Smooth muscle cell of the brain vasculature (primary cell): ENCODE data around the gene GPR52.

Experiments
- DNase-seq: peaks from one replicate; pipeline ENCODE4 v3.0.0-alpha.2; 2012; ENCODE audit warnings: low read depth, low spot score

Gene GPR52

DNA sequence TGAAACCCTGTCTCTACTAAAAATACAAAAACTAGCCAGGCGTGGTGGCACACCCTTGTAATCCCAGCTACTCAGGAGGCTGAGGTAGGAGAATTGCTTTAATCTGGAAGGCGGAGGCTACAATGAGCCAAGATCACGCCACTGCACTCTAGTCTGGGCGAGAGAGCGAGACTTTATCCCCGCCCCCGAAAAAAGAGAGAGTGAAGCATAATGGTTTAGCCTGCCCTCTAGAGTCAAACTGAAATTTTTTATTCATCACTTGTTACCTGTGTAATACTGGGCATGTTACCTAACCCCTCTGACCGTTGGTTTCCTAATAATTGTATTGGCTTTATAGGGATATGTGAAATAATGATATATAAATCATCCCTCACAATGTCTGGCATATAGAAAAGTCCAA lies 18.8 kb downstream of the GPR52 start:
- no peak for DNase-seq

DNA sequence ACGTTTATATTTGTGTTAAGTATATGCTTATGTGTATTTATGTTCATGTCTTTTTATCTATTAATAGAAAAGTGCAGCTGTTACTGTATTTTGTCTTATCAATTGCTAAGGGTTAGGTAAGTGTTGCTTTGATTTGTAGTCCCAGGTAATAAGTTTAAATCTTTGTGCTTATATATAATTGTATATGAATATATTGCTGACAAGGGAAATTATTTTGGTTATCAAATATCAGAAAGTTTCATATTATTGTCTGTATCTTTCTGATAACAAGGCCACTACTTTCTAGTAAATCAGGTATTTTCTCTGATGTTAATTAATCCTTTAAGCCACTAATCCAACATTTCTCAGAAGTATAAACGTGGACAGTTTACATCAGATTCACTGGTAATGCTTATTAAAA lies 21.3 kb downstream of the GPR52 start:
- no peak for DNase-seq

DNA sequence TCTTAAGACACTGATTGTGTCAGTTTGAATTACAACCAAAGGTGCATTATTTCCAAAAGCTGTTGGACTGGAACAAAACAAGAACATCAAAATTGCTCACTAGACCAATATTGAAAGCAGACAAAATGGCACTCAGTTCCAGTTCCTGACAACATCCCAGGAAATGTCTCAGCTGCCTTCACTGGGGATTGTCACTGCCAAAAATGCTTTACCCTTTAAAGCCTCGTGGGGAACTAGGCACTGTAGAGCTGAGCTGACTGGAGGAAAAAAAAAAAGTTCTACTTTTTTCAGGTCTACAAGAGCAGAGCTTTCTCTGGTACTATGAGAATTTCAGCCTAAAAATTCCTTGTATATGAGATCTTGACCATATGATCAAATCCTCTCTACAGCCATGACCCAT lies 21.9 kb downstream of the GPR52 start:
- no peak for DNase-seq

DNA sequence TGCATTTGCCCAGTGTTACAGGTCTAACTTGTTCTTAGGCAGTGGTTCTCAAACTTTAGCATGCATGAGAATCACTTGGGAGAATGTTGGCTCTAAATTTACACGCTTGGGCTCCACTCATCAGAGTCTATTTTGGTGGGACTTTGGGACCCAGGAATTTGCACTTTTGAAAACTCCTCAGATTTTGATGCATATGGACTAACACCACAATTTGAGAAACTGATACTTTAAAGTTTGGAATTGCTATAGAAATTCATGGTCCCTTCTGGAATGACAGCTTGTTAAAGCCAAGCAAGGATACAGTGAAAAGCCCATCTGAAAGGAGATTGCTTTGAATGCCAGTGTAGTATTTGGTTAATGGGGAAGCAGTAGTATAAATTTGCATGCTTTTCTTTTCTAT lies 31.5 kb downstream of the GPR52 start:
- no peak for DNase-seq

DNA sequence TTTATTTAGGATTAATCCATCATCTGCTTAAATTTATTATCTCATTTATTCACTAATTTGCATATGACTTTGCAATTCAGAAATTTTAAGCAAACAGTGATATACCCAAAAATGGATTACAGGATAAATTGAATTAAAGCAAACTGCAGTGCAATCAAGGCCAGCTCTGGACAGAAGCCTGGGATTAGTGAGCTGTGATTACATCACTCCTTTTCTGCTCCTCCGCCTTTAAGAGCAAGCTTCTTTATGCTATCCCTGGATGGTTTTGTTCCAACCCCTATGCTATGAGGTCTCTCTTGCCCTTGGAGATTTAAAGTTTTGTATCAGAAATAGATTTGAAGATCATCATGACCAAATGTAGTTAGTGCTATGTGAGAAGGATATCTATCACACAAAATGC lies 32.6 kb downstream of the GPR52 start:
- DNase-seq = no peak

DNA sequence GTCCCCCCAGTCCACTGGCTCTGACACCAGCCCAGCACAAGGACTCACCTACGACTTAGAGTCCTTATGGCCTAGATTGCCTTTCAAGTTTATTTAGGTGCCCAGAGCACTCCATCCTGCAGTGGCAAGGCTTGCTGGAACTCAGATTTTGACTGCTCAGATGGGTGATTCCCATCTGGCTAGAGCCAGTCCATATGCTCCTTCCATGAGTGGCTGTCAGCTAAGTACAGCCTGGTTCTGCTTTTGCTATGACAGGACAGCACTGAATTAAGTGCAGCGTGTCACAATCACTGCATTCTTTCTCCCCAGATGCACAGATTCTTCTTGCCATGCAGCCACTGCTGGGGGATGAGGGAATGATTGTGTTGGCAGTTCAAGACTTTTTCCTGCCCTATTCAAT lies 43.8 kb downstream of the GPR52 start:
- DNase-seq = no peak

DNA sequence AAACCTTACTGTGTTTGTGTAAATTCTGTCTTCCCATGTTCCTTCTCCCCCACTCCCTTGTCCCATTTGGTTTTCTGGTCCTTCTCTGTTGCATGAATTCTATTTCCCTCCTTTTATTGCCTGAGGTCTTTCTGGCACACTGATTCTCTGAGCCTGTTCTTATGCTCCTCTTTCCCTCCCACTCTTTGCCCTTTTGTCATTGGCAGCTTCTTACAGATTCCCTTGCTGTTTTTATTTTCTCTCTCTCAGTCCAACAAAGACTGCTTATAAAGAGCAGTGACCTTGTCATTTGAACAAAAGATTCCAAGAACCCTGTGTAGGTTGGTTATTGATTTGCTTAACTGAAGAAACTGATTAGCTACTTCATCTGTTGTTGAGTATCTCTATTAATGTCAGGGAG lies 49.7 kb downstream of the GPR52 start:
- DNase-seq = no peak
